ENCODE measurements around the gene EMC9.

Gene EMC9, protein sequence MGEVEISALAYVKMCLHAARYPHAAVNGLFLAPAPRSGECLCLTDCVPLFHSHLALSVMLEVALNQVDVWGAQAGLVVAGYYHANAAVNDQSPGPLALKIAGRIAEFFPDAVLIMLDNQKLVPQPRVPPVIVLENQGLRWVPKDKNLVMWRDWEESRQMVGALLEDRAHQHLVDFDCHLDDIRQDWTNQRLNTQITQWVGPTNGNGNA
- total RNA-seq: 5.1 to 9.4 reads per million in 2 donors

DNA sequence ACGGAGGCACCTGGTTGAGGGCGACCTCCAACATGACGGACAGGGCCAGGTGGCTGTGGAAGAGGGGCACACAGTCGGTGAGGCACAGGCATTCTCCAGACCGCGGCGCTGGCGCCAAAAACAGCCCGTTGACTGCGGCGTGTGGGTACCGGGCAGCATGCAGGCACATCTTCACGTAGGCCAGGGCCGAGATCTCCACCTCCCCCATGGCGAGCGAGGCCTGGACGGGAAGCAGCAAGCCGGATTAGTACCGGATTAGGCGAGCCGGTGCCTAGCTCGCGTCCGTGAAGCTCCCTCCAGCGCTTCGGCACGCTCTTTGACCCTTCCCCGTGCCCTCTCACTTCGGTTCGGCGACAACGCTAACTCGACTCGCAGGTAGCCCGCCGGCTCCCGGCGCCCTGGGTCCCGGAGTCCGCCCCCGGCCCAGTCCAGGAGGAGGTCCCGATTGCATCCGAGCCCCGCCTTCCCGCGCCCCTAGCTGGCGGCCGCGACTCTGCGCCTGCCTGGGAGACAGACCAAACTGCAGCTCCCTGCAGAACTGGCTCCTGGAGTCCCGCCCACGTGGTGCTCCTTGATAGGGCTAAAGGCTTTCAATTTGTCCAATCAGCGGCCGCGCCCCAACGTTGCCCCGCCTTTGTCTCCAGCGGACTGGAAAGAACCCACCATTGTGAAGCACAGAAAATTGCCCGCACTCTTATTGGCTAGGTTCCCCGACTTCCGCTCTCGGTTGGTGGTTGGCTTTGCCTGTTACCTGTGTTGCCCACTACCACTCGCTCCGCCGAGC lies at the start of gene EMC9:
Gene EMC9 (minus strand): TSS at position 495 of the 784 bp plus-strand sequence. CDS start 287 bp downstream, at position 208.
- peak; percentile 98 for DNase-seq

DNA sequence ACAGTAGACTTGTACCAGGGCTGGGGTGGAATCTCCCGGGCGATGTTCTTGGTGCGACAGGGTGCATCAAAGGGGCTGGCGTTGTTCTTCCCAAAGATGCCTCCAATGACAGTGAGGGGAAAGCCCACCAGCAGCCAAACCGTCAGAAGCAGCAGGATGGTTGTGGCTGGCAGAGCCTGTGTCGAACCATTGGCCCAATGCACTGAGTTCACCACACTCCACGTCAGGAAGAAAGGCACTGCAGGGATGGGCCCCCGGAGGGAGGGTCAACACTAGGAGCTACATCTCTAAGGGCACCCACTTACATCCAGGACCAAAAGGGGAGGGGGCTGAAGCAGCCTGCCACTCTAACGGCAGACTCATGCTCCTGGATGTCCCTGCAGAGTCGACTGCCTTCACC lies 49.0 kb upstream of the EMC9 start:
- DNase-seq: no peak

- no peak for DNase-seq
Observed at GRCh38 chr14:24189460-24189859, 48.1 kb upstream of the EMC9 start.

- no peak for DNase-seq
Observed at GRCh38 chr14:24189059-24189375, 47.6 kb upstream of the EMC9 start.

- DNase-seq: peak; percentile 90
Observed at GRCh38 chr14:24188251-24189058, 47.1 kb upstream of the EMC9 start, which contains the start of gene IPO4. Gene IPO4, minus strand, starts transcription at chr14:24188816. Its CDS starts 29 bp downstream, at chr14:24188787.

GRCh38 chr14:24187539-24187915 lies 46.1 kb upstream of the EMC9 start:
- no peak for DNase-seq

DNA sequence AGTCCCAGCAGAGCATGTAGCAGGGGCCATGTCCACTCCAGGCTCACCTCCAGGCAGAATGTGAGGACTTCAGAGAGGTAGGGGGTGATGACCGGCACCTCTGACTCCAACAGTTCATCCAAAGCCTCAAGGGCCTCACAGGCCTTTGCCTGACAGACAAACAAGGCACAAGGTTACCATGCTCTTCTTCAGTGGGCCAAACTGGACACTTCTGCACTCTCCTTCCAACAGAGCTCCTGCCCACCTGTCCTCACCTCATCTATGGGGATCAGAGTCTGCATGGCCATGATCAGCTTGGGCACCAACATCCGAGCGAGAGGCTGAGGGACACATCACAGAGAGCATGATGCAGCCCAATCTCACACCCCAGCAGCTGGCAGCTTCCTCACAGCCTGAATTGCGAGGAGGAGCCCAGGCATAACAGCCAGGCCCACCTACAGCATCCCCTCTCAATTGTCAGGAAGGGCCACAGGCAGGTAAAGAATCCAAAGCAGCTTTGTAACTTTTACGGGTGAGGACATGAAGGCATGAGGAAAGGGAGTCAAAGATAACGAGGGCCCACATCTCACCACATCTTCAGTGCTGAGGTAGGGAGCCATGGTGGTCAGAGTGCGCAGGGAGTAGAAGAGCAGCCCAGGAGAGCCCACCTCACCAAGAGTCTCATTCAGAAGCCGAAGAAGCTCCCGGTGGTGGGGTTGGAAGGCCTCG lies 45.6 kb upstream of the EMC9 start:
- DNase-seq: no peak

DNA sequence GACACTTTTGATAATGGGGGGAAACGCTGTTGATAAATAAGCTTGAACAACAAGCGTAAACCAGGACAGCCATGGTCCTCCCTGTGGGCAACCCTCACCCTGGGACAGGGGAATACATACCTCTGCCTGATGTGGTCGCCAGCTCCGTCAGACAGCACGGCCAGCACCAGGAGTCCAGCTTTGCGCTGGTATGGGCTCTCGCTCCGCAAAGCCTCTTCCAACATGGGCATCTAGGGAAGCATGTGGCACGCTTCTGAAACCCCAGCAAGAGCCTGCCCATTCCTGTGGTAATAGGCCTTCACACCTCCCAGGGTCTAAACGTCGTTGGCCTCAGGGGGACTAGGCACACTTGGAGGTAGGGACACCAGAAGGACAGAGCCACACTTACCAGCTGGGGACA lies 44.4 kb upstream of the EMC9 start:
- DNase-seq: no peak

GRCh38 chr14:24185026-24185425 lies 43.6 kb upstream of the EMC9 start:
- no peak for DNase-seq

- DNase-seq: no peak
Observed at GRCh38 chr14:24184104-24184970, 42.9 kb upstream of the EMC9 start.

DNA sequence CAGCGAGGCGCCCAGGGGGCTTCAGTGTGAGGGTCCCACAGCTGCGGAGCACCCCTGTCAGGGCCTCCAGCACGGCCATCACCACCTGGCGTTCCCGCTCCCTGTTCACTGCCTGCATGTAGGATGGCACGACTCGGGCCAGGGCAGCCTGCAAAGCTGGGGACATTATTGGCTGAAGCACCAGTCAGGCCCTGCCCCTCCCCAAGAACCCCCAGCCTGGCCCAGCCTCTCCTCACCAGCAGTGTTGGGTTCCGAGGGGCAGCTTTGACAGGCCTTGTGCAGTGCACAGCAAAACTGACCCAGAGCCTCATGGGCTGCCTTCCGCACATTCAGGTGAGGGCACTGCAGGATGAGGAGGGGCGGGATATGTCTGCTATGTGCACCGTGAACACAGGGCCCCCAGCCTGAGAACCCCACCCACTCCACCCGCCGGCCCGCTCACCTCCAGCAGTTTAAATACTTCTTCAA lies 41.7 kb upstream of the EMC9 start:
- DNase-seq: no peak

- DNase-seq: no peak
Observed at GRCh38 chr14:24182110-24182882, 40.9 kb upstream of the EMC9 start.

DNA sequence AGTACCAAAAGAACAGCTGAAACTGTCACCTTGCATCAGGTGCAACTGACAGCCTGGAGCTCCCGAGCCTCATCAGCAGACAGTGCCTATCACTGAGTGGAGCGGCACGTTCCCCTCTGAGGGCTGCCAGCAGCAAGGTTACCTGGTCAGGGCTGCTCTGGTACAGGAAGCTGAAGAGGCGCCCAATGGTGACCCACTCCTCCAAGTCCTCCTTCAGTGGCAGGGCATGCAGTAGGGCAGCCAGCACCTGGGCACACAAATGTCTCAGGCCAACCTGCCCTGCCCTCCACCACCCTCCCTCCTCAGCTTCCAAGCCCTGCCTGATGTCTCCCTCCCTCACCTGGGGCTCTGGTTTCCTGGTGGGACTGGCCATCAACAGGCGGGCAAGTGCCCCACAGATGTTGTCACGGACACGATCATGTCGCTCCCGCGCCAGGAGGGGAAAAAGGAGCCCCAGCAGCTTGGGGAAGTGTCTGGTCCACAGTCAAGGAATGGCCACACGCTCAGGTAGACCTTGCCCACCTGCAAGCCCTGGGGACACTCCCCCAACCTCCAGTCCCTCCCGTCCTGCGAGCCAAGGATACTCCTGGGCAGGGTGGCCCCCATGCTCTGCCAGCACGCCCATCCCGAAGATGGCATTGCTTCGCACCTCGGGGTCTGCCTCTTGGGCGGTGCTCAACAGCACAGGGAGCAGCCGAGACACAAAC lies 40.1 kb upstream of the EMC9 start:
- DNase-seq: no peak

- DNase-seq: no peak
Observed at GRCh38 chr14:24179961-24180796, 38.8 kb upstream of the EMC9 start.

GRCh38 chr14:24179294-24179960 lies 38.0 kb upstream of the EMC9 start:
- no peak for DNase-seq

GRCh38 chr14:24178399-24179178 lies 37.2 kb upstream of the EMC9 start:
- no peak for DNase-seq

DNA sequence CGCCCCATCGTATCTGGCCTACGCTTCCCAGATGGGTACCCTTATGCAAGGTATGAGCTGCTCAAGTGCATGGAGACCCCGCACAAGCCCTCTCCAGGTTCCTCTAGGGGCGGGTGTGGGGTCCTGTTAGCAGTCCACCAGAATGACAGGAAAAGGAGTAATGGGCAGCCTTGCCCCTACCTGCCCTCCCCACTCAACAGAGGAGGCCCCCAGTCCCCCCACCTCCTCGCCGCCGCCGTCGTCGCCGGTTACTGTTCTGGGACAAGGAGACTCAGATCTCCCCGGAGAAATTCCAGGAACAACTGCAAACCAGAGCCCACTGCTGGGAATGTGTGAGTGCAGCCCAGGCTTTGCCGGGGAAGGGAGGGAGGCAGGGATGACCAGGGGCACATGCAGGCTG lies 36.5 kb upstream of the EMC9 start:
- DNase-seq: no peak

Measured in T-helper 9 cell (primary cell).